Loucy (cell line): ENCODE data around the gene CHCHD6.

Experiments used
- H2AFZ ChIP-seq: fragments of 200-600 bp; sonication (generic); 2 replicates; pipeline ENCODE4 v1.6.0; 2016; ENCODE audit warnings: antibody characterized with exemption, mild to moderate bottlenecking, low read length, moderate library complexity
- H3F3A ChIP-seq: fragments of 200-600 bp; 2 replicates; pipeline ENCODE4 v1.6.0; 2016; ENCODE audit warnings: antibody characterized with exemption, low read depth, mild to moderate bottlenecking
- H3K27me3 ChIP-seq: fragments of 200-600 bp; sonication (generic); 2 replicates; pipeline ENCODE4 v1.6.1; 2014; ENCODE audit warnings: low read length, mild to moderate bottlenecking; ENCODE audit not compliant: insufficient read depth, poor library complexity, severe bottlenecking
- H3K36me3 ChIP-seq: fragments of 200-600 bp; sonication (generic); 2 replicates; pipeline ENCODE4 v1.6.1; 2016; ENCODE audit warnings: low read length; ENCODE audit not compliant: insufficient read depth
- H3K4me1 ChIP-seq: fragments of 200-600 bp; sonication (generic); 2 replicates; pipeline ENCODE4 v1.5.1; 2014; ENCODE audit warnings: low read length, mild to moderate bottlenecking; ENCODE audit not compliant: insufficient read depth, poor library complexity, severe bottlenecking
- H3K4me2 ChIP-seq: fragments of 200-600 bp; sonication (generic); 2 replicates; pipeline ENCODE4 v1.6.0; 2014; ENCODE audit warnings: antibody characterized with exemption, low read length, low read depth, mild to moderate bottlenecking; ENCODE audit not compliant: poor library complexity, severe bottlenecking
- H3K4me3 ChIP-seq: fragments of 200-600 bp; sonication (generic); 2 replicates; pipeline ENCODE4 v1.5.1; 2014; ENCODE audit warnings: low read length, mild to moderate bottlenecking, mixed read lengths; ENCODE audit not compliant: poor library complexity, severe bottlenecking
- H3K79me2 ChIP-seq: fragments of 200-600 bp; sonication (generic); 2 replicates; pipeline ENCODE4 v1.6.1; 2014; ENCODE audit warnings: low read length; ENCODE audit not compliant: insufficient read depth
- H3K9ac ChIP-seq: fragments of 200-600 bp; sonication (generic); 2 replicates; pipeline ENCODE4 v1.6.0; 2014; ENCODE audit warnings: mild to moderate bottlenecking, low read depth, low read length, moderate library complexity; ENCODE audit not compliant: poor library complexity, severe bottlenecking
- H3K9me2 ChIP-seq: fragments of 200-600 bp; sonication (generic); replicated peaks from 2 replicates; pipeline ENCODE4 v1.6.1; 2016; ENCODE audit warnings: low read depth, low read length, mixed read lengths
- H3K9me3 ChIP-seq: fragments of 200-600 bp; sonication (generic); 2 replicates; pipeline ENCODE4 v1.6.1; 2014; ENCODE audit warnings: mild to moderate bottlenecking, antibody characterized with exemption, low read length, low read depth; ENCODE audit not compliant: insufficient read depth
- H4K20me1 ChIP-seq: fragments of 200-600 bp; sonication (generic); 2 replicates; pipeline ENCODE4 v1.6.0; 2014; ENCODE audit warnings: antibody characterized with exemption, low read length, mild to moderate bottlenecking; ENCODE audit not compliant: insufficient read depth, poor library complexity, severe bottlenecking
- CTCF ChIP-seq: fragments of 200-600 bp; sonication (generic); conservative IDR thresholded peaks from 2 replicates; pipeline ENCODE4 v1.5.1; 2014; ENCODE audit warnings: mild to moderate bottlenecking, antibody characterized with exemption, low read length
- EZH2phosphoT487 ChIP-seq: fragments of 200-600 bp; IDR thresholded peaks from 2 replicates; pipeline ENCODE4 v1.6.1; 2018; ENCODE audit warnings: antibody characterized with exemption, mild to moderate bottlenecking, moderate library complexity, borderline replicate concordance

The CHCHD6 gene

GRCh38 chr3:126925411-126926171 is 221.6 kb downstream of the CHCHD6 start:
- Histone ChIP-seq H3K36me3 (no peaks in the 10 kb centered on the region), H4K20me1 (no peaks in the 10 kb centered on the region), H3K4me3 (no peak overlapping the region), H2AFZ (no peak overlapping the region), H3K4me2 (no peak overlapping the region), H3K9me3 (no peaks in the 10 kb centered on the region), H3K9me2 (no peaks in the 10 kb centered on the region), H3K4me1 (no peaks in the 10 kb centered on the region), H3F3A (no peaks in the 10 kb centered on the region), H3K79me2 (no peaks in the 10 kb centered on the region), H3K9ac (no peak overlapping the region), H3K27me3 (no peaks in the 10 kb centered on the region)
- no peak for TF ChIP-seq EZH2phosphoT487
- no peak for TF ChIP-seq CTCF

GRCh38 chr3:126926684-126927400 is 222.8 kb downstream of the CHCHD6 start:
- Histone ChIP-seq H3K9me3 (no peaks in the 10 kb centered on the region), H4K20me1 (no peaks in the 10 kb centered on the region), H3K79me2 (no peaks in the 10 kb centered on the region), H3K4me3 (no peak overlapping the region), H2AFZ (no peak overlapping the region), H3K9me2 (no peaks in the 10 kb centered on the region), H3F3A (no peaks in the 10 kb centered on the region), H3K36me3 (no peaks in the 10 kb centered on the region), H3K9ac (no peak overlapping the region), H3K4me2 (no peak overlapping the region), H3K27me3 (no peaks in the 10 kb centered on the region), H3K4me1 (no peaks in the 10 kb centered on the region)
- TF ChIP-seq CTCF = no peak
- TF ChIP-seq EZH2phosphoT487 = no peak

GRCh38 chr3:126927401-126927750 is 223.3 kb downstream of the CHCHD6 start:
- Histone ChIP-seq H2AFZ (no peak overlapping the region), H3K9ac (no peak overlapping the region), H3K4me1 (no peaks in the 10 kb centered on the region), H3K36me3 (no peaks in the 10 kb centered on the region), H3F3A (no peaks in the 10 kb centered on the region), H3K9me3 (no peaks in the 10 kb centered on the region), H3K4me2 (no peak overlapping the region), H3K4me3 (no peak overlapping the region), H3K79me2 (no peaks in the 10 kb centered on the region), H4K20me1 (no peaks in the 10 kb centered on the region), H3K9me2 (no peaks in the 10 kb centered on the region), H3K27me3 (no peaks in the 10 kb centered on the region)
- TF ChIP-seq CTCF = no peak
- TF ChIP-seq EZH2phosphoT487 = no peak
